ENCODE measurements around the gene EYA2. TPM values are rescaled to one million over a fixed set of nuclear protein-coding genes. Genes with fewer than 3 reads are reported as not detected.
"Not testable (repeated sequence)": the region's sequence is repeated elsewhere in the genome, so short reads cannot be mapped to it uniquely, and the experiment has no call there.

Gene EYA2
- total RNA-seq, 2 donors from 2014 or later, result 0.22 TPM; not detected in 1

- no peak for ATAC-seq
- Mint-ChIP-seq H3K4me3 (no peak overlapping the region), H3K27me3 (peaks cover 29% of the 10 kb centered on the region), H3K4me1 (peaks cover 2% of the 10 kb centered on the region), H3K36me3 (ENCODE audit: low read depth) (peaks cover 2% of the 10 kb centered on the region), H3K27ac (no peak overlapping the region)
- DNase-seq, result no peak
- no peaks in the 10 kb centered on the region for H3K9me3 ChIP-seq (ENCODE audit: control insufficient read depth, low read length, poor library complexity, severe bottlenecking)
Observed at GRCh38 chr20:46955601-46956556, 61.2 kb downstream of the EYA2 start.

- H3K27me3 Mint-ChIP-seq, result peaks cover 24% of the 10 kb centered on the region
- no peaks in the 10 kb centered on the region for H3K36me3 Mint-ChIP-seq (ENCODE audit: low read depth)
- no peak for ATAC-seq
- H3K27ac Mint-ChIP-seq, result no peak overlapping the region
- peaks cover under 1% of the 10 kb centered on the region for H3K4me1 Mint-ChIP-seq
- H3K9me3 ChIP-seq (ENCODE audit: control insufficient read depth, low read length, poor library complexity, severe bottlenecking), result no peaks in the 10 kb centered on the region
- no peak for DNase-seq
- no peak overlapping the region for H3K4me3 Mint-ChIP-seq
Observed at GRCh38 chr20:46959081-46959692, 64.5 kb downstream of the EYA2 start.

- H3K27me3 Mint-ChIP-seq, result peaks cover 22% of the 10 kb centered on the region
- H3K27ac Mint-ChIP-seq, result no peak overlapping the region
- no peak for DNase-seq
- H3K36me3 Mint-ChIP-seq (ENCODE audit: low read depth), result no peaks in the 10 kb centered on the region
- no peak overlapping the region for H3K4me3 Mint-ChIP-seq
- H3K4me1 Mint-ChIP-seq, result no peaks in the 10 kb centered on the region
- no peaks in the 10 kb centered on the region for H3K9me3 ChIP-seq (ENCODE audit: control insufficient read depth, low read length, poor library complexity, severe bottlenecking)
- no peak for ATAC-seq
Observed at GRCh38 chr20:46959821-46960220, 65.2 kb downstream of the EYA2 start.

- ATAC-seq (no peak), DNase-seq (no peak)
- Mint-ChIP-seq H3K4me1 (no peaks in the 10 kb centered on the region), H3K36me3 (ENCODE audit: low read depth) (no peaks in the 10 kb centered on the region), H3K4me3 (no peak overlapping the region), H3K27me3 (peaks cover 23% of the 10 kb centered on the region), H3K27ac (no peak overlapping the region)
- no peaks in the 10 kb centered on the region for H3K9me3 ChIP-seq (ENCODE audit: control insufficient read depth, low read length, poor library complexity, severe bottlenecking)
Observed at GRCh38 chr20:46960536-46960935, 65.9 kb downstream of the EYA2 start.

GRCh38 chr20:46961968-46962367, 67.3 kb downstream of the EYA2 start:
- H3K4me1 Mint-ChIP-seq; H3K27ac Mint-ChIP-seq; ATAC-seq; H3K36me3 Mint-ChIP-seq (ENCODE audit: low read depth); H3K9me3 ChIP-seq (ENCODE audit: control insufficient read depth, low read length, poor library complexity, severe bottlenecking); H3K4me3 Mint-ChIP-seq; DNase-seq: not testable (repeated sequence)
- H3K27me3 Mint-ChIP-seq, result peaks cover 31% of the 10 kb centered on the region

- Mint-ChIP-seq H3K36me3 (ENCODE audit: low read depth) (no peaks in the 10 kb centered on the region), H3K27ac (no peak overlapping the region), H3K4me1 (no peaks in the 10 kb centered on the region), H3K4me3 (no peak overlapping the region), H3K27me3 (peaks cover 38% of the 10 kb centered on the region)
- DNase-seq (no peak), ATAC-seq (no peak)
- H3K9me3 ChIP-seq (ENCODE audit: control insufficient read depth, low read length, poor library complexity, severe bottlenecking), result no peaks in the 10 kb centered on the region
Observed at GRCh38 chr20:46962452-46963195, 68.0 kb downstream of the EYA2 start.

- no peaks in the 10 kb centered on the region for H3K36me3 Mint-ChIP-seq (ENCODE audit: low read depth)
- H3K4me3 Mint-ChIP-seq, result no peak overlapping the region
- ATAC-seq, result no peak
- H3K4me1 Mint-ChIP-seq, result no peaks in the 10 kb centered on the region
- peaks cover 39% of the 10 kb centered on the region for H3K27me3 Mint-ChIP-seq
- no peak for DNase-seq
- no peak overlapping the region for H3K27ac Mint-ChIP-seq
- H3K9me3 ChIP-seq (ENCODE audit: control insufficient read depth, low read length, poor library complexity, severe bottlenecking), result no peaks in the 10 kb centered on the region
Observed at GRCh38 chr20:46963196-46963529, 68.5 kb downstream of the EYA2 start.

GRCh38 chr20:46963758-46964617, 69.3 kb downstream of the EYA2 start:
- ATAC-seq (no peak), DNase-seq (no peak)
- H3K27me3 Mint-ChIP-seq, result peaks cover 41% of the 10 kb centered on the region
- no peak overlapping the region for H3K27ac Mint-ChIP-seq
- no peaks in the 10 kb centered on the region for H3K9me3 ChIP-seq (ENCODE audit: control insufficient read depth, low read length, poor library complexity, severe bottlenecking)
- H3K36me3 Mint-ChIP-seq (ENCODE audit: low read depth), result no peaks in the 10 kb centered on the region
- H3K4me3 Mint-ChIP-seq, result no peak overlapping the region
- no peaks in the 10 kb centered on the region for H3K4me1 Mint-ChIP-seq

GRCh38 chr20:46964618-46965455, 70.2 kb downstream of the EYA2 start:
- no peak overlapping the region for H3K27ac Mint-ChIP-seq
- H3K36me3 Mint-ChIP-seq (ENCODE audit: low read depth), result no peaks in the 10 kb centered on the region
- H3K4me1 Mint-ChIP-seq, result no peaks in the 10 kb centered on the region
- H3K27me3 Mint-ChIP-seq, result peaks cover 37% of the 10 kb centered on the region
- no peak overlapping the region for H3K4me3 Mint-ChIP-seq
- DNase-seq, result no peak
- no peak for ATAC-seq
- H3K9me3 ChIP-seq (ENCODE audit: control insufficient read depth, low read length, poor library complexity, severe bottlenecking), result no peaks in the 10 kb centered on the region

GRCh38 chr20:46965477-46965876, 70.8 kb downstream of the EYA2 start:
- Mint-ChIP-seq H3K27me3 (peaks cover 40% of the 10 kb centered on the region), H3K4me3 (no peak overlapping the region), H3K4me1 (no peaks in the 10 kb centered on the region), H3K27ac (no peak overlapping the region), H3K36me3 (ENCODE audit: low read depth) (no peaks in the 10 kb centered on the region)
- DNase-seq (no peak), ATAC-seq (no peak)
- no peaks in the 10 kb centered on the region for H3K9me3 ChIP-seq (ENCODE audit: control insufficient read depth, low read length, poor library complexity, severe bottlenecking)

GRCh38 chr20:46967646-46968045, 73.0 kb downstream of the EYA2 start:
- H3K9me3 ChIP-seq (ENCODE audit: control insufficient read depth, low read length, poor library complexity, severe bottlenecking), result no peaks in the 10 kb centered on the region
- DNase-seq (no peak), ATAC-seq (no peak)
- H3K4me1 Mint-ChIP-seq, result peaks cover 7% of the 10 kb centered on the region
- H3K27me3 Mint-ChIP-seq, result peaks cover 52% of the 10 kb centered on the region
- H3K27ac Mint-ChIP-seq, result no peak overlapping the region
- no peak overlapping the region for H3K4me3 Mint-ChIP-seq
- peaks cover 2% of the 10 kb centered on the region for H3K36me3 Mint-ChIP-seq (ENCODE audit: low read depth)

Measured in T-helper 17 cell (primary cell).